NCI-H2227 treated with DMSO at 0.1 percent for 48 hours (cell line): Measurements from ENCODE around the gene AXL.
A peak's percentile ranks its signal among the peaks of the same experiment; 100 is the strongest.
"Not testable (repeated sequence)": the region's sequence is repeated elsewhere in the genome, so short reads cannot be mapped to it uniquely, and the experiment has no call there.

Experiments used
- DNase-seq: peaks from one replicate; lab custom pipeline; 2025; lab: John Stamatoyannopoulos, UW

The AXL gene

DNA sequence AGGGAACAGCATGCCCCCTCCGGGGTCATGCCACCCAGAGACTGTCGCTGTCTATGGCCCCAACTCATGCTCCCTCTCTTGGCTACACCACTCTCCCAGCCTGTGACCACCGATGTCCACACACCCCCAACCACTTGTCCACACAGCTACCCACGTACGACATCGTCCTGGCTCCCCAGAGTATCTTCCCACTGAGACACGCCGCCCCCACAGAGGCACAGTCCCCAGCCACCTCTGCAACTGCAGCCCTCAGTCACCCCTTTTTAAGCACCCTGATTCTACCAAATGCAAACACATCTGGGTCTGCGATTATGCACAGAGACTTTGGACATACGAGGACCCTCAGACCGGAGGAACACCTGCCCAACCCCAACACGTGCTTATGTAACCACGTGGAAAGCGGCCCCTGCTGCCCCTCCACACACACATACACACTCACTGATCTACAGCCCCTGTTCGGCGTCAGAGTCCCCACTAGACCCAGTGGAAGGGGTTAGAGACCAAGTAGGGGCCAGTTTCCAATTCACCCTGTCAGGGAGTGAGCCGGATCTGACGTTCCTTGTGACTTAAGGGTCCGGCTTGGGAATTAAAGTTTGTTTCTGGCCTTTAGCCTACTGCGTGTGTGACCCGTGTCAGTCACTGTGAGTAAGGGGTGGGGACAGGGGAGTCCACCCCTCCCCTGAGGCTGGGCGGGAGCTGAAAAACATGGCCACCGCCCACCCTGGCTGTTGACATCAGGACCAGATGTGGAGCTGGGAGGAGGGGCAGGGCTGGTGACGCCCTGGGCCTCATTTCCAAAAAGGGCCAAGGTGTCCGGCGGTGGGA is 11.9 kb upstream of the AXL start:
- no peak for DNase-seq

DNA sequence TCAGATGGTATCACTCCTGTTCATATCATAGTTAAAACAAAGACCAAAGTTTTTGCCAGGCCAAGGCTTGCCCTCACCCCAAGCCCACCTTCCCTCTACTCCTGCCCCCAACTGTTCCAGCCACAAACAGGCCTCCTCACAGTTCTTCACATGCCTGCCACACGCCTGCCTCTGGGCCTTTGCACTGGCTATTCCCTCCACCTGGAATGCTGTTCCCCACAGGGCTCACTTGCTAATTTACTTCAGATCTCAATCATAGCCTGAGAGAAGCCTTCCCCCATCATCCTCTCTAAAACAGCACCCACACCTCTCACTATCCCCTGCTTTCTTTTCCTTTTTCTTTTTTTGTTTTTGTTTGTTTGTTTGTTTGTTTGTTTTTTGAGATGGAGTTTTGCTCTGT is 4.9 kb upstream of the AXL start:
- DNase-seq, result no peak

DNA sequence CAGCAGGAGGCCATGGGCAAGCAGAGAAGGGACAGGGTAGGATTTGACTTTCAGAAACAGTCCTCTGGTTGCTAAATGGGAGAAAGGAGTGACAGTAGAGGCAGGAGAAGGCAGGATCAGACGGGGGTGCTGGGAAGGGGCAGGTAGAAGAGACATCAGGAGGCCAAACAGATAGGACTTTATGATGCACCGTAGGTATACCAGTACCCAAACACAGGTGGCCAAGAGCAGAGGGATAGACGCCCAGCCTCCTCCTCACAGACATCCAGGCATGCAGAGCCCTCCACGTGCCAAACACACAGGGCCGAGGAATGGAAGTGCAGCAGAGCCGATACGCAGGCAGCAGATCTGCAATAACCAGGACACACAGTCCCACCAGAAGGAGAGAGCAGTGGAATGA is 1.3 kb upstream of the AXL start:
- no peak for DNase-seq

DNA sequence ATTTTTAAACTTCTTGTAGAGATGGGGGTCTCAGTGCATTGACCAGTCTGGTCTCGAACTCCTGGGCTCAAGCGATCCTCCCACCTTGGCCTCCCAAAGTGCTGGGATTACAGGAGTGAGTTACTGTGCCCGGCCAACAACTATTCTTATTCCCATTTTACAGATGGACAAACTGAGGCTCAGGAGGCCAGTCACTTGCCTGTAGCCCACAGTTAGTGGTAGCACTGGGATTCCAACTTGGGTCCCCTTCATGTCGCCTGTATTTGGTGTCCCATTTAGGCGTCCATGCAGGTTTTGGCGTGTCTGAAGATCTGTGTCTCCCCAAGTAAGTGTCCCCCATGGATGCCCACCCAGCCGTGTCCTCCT is 791 bp upstream of the AXL start:
- DNase-seq, result no peak

DNA sequence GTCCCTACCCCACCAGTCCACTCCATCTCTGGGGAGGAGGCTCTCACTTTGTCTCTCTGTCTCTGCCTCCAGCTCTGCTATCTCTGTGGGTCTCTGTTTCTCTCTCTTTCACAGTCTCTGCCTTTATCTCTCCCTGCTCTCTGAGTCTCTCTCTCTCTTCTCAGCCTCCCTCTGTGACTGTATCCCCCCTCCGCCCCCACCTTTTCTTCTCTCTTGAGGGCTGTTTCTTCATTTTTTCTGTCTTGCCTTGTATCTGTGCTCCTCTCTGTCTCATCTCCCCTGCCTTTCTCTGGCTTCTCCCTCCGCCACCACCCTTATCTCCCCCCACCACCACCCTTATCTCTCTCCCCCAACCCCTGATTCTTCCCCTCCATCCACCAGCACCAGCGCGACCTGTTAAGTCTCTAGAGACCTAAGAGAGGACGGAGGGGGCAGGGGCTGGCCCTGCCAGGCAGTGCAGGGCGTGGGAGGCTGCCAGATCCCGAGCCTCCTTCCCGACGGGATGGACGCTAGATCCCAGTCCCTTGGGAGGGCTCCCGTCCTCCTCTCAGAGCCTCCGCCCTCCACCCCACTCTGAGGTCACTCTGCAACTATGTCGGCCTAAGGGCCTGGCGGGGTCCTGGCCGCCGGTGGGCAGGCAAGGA is 1.0 kb downstream of the AXL start:
- no peak for DNase-seq

DNA sequence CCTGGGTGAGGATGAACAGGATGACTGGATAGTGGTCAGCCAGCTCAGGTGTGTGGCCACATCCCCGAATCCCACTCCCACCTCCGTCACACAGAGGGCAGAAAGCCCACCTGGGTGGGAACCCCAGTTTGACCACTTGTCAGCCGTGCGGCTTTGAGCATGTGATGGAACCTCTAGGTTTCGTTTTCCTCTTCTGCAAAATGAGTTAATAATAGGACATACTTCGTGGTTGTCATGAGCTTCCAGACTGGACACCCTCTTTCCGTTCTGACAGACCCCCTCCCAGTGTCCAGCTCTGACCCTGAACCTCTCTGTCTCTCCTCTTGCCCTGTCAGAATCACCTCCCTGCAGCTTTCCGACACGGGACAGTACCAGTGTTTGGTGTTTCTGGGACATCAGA is 1.8 kb downstream of the AXL start:
- no peak for DNase-seq

DNA sequence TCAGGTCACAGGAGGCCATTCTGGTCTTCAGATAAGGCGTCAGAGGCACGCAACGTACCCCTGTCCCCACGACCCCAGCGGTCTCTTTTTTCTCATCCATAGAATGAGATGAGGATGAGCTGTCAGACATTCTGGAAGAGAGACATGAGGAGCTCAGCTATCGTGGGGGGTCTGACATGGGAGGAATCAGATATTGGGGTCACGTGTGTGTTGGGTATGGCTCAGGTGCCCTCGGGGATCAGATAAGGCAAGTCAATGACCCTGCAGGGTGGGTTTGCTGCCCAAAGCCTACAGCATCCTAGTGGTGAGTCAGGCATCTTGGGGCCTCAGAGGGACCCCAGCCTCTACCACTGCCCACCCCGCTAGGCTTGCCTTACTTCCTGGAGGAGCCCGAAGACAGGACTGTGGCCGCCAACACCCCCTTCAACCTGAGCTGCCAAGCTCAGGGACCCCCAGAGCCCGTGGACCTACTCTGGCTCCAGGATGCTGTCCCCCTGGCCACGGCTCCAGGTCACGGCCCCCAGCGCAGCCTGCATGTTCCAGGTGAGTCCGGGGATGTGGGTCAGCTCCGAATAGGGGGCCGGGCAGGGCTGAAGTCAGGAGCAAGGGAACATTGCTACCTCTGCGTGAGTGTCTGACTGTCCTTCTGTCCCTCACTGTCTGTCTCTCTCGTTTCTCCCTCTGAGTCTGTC is 2.6 kb downstream of the AXL start:
- no peak for DNase-seq

DNA sequence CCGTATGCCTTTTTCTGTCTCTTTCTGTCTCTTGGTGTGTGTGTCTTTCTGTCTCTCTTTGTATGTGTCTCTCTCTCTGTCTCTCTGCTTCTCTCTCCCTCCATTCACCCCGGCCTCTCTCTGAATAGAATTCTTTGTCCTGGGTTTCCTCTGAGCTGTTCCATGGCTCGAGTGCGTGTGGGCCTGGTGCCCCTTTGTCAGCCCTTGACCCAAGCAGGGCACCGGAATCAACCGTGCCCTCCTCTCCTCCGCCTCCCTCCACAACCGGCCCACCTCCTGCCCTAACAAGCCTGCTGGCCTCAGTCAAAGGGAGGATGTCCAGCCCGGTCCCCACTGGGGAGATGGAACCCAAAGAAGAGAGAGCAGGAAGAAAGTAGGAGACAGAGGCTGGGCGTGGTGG is 3.2 kb downstream of the AXL start:
- no peak for DNase-seq

DNA sequence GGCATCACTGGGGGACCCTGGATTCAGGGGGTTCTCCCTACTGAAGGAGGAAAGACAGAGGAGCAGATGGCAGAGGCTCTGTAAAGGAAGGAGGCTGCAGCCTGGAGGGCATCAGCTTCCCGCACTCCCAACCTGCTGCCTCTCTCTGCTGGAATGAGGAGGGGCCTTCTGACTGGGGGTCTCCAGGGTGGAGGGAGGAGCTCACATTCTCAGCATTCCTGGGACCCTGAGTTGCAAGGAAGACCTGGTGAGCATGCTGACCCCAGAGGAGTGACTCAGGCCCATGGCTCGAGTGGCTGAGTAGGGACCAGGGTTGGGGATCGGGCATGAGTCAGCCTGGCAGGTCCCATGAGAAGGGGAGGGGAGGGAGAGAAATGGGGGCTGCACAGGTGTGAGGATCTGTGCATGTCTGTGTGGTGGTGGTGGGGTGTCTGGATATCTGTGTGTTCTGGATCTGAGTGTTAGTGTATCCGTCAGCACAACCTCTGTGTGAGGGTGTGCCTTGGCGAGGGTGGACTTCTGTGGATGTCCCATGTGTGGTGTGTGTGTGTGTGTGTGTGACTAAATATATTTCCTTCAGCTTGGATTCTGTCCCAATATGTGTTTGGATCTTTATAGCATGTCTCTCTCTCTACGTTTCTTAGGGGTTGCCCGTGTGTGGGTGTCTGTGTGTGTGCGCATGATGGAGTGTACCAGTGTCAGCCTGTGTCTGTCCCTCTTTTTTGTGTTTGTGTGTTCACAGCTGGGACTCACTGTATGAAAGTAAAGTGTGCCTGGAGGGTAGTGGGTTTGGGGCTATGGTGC is 4.6 kb downstream of the AXL start:
- no peak for DNase-seq

DNA sequence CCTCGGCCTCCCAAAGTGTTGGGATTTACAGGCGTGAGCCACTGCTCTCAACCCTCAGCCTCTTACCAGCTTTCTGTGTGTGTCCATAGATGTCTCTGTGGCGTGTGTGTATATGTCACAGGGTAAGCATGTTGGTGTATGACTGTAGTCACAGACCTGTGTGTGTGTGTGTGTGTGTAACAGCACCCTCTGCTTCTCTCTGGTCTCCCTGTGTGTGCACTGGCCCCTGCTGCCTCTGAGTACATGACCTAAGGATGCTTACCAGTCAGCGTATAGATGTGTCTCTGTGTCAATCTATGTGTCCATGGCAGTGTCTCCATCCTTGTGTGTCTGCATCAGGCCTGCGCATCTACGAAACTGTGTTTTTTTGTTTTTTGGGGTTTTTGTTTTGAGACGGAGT is 5.6 kb downstream of the AXL start:
- DNase-seq, result no peak

DNA sequence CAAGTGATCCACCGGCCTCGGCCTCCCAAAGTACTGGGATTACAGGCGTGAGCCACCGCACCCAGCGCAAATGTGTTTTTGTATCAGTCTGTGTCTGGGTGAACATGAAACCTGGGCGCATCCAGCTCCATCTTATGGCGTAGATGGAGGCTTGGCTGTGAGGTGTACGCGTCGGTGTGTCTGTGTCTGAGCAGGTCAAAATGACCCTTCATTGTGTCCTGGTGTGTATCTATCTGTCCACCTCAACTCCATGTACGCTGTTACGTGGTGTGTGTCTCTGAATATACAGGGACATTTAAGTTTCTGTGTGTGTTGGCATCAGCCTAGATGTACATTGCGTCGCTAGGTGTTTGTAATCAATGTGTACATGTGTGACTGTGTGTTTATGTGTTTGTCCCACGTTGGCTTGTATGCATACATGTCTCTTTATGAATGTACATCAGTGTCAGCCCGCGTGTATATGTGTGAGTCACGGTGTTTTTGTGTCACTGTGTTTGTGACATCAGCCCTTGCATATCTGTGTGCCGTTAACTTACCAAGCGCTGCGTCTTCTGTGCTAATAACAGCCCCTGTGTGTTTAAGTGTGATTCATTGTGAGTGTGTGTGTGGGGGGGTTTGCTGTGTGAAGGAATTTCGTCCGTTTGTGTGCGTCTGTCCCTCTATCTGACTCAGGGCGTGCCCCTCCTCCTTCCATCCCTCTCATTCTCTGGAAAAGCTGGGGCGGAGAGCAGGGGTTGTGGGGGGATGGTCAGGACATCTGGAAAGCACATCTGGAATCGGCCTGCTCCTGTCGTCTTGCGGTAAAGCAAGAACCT is 6.4 kb downstream of the AXL start:
- DNase-seq, result peak; percentile 15

DNA sequence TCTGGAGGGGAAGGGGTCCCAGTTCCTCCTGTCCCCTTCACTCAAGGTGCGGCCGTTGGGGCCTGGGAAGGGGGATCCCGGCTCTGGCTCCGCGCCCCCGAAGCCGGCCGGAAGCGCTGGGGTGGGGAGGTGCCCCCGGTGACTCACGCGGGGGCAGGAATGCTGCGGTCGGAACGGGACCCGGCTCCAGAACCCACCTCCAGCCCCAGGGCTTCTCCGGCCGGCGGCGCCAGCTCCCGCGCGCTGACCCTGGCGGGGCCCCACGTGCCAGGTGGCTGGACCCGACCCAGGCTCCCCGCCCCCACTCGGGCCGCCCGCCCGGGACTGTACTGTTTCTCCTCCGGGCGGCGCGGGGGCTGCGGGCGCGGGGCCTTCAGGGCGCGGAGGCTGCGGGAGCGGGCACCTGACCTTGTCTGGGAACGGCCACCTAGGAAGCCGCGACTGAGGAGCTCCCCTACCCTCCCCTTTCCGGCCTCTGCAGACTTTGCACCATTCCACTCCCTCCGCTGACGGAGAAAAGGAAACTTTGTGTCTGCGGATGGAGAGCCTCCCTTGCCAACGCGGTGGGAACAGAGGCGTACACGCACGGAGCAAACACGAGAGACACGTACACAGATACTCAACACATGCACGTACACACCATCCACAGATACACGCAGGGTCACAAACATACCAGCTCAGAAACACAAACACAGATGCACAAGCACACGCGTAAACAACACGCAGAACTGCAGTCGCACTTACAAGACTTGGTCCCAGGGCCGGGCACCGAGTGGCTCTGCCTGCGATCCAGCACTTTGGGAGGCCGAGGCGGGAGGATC is 7.2 kb downstream of the AXL start:
- DNase-seq, result no peak

DNA sequence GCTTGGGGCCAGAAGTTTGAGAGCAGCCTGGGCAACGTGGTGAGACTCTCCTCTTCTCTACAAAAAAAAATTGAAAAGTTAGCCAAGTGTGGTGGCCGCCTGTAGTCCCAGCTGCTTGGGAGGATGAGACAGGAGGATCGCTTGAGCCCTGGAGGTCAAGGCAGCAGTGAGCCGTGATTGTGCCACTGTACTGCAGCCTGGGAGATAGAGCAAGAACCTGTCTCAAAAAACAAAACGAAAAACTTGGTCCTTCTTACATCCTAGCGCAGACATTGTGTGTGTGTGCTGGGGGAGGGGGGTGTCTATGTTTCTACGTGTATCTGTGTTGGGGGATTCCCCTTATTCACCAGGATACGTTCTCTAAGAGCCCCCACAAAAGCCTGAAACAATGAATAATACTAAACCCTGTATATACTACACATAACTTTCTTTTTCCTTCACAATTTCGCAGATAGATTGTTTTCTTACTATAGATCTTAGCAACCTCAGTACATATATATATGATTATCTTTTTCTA is 7.9 kb downstream of the AXL start:
- DNase-seq, result no peak

DNA sequence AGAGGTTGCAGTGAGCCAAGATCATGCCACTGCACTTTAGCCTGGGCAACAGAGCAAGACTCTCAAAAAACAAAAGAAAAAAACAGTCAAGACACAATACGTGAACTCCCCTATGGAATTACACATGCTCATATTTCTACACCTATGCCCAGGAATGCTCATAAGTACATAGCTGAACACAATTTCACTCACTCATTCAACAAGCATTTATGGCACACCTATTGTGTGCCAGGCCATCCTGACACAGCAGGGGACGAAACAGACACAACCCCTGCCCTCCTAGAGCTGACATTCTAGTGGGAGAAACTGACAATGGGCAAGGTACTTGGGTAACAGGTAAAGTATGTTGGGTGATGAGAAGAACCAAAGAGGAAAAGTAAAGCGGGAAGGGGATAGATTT is 9.5 kb downstream of the AXL start:
- no peak for DNase-seq

DNA sequence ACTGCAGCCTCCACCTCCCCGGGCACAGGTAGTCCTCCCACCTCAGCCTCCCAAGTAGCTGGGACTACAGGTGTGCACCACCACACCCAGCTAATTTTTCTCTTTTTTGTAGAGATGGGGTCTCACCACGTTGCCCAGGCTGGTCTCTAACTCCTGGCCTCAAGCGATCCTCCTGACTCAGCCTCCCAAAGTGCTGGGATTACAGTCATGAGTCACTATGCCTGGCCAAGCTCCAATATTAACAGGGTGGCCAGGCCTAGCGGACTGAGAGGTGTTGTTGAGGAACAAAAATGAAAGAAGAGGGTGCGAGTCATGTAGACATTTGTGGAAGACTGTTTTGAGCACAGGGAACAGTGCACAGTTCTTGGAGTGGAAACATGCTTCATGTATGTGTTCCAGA is 10.3 kb downstream of the AXL start:
- DNase-seq, result not testable (repeated sequence)

DNA sequence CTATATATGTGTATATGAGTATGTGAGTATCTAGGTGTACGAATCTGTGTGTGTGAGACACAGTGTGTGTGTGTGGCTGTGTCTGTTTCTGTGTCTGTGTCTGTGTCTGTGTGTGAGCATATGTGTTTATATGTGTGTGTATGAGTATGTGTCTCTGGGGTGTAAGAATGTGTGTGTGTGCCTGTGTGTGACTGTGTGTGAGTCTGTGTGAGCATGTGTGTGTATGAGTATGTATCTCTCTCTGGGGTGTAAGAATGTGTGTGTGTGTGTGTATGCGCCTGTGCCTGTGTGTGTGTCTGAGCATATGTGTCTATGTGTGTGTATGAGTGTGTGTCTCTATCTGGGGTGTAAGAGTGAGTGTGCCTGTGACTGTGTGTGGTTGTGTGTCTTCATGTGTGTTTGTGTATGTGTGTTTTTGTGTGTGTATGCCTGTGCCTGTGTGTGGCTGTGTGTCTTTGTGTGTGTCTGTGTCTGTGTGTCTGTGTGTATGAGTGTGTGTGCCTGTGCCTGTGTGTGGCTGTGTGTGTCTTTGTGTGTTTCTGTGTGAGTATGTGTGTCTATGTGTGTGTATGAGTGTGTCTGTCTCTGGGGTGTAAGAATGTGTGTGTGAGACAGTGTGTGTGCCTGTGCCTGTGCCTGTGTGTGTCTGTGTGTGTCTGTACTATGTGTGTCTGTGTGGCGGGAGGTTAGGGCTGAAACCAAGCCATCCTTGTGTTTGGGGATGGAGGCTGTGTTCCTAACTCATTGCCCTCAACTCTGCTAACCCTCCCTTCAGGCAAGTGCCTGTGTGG is 11.2 kb downstream of the AXL start:
- DNase-seq, result no peak

DNA sequence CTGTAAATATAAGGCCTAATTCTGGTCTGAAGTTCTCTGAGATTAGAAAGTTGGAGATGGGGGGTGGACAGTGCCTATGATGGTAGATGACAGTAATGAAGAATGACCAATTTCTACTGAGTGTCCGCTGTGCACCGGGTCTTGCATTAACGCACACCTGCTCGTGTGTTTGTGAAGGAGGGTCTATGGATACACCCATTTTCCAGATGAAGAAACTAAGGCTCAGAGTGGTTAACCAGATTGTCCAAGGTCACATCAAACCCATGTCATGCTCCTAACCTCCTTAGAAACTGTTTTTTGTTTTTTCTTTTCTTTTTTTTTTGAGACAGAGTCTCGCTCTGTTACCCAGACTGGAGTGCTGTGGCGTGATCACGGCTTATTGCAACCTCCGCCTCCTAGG is 13.7 kb downstream of the AXL start:
- DNase-seq, result no peak

DNA sequence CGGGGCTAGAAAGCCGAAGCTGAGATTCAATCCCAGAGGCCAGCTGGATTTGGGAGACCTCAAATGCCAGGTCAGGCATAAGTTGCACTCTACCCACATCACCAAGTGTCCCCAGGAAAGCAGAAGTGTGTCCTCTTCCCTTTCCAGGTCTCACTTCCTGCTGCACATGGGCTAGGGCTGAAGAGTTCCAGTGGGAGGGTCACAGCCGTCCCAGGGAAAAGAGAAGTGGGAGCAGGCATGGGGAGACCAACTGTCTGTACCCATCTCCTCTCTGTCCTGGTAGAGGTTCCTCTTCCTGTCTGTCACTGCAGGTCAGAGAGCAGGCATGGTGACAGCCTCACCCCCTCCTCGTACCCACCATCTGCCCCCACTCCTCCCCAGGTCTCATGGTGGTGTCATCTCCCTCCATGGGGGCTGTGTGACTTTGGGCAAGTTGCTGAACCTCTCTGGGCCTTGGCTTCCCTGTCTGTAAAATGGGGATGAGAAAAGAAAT is 14.8 kb downstream of the AXL start:
- no peak for DNase-seq

DNA sequence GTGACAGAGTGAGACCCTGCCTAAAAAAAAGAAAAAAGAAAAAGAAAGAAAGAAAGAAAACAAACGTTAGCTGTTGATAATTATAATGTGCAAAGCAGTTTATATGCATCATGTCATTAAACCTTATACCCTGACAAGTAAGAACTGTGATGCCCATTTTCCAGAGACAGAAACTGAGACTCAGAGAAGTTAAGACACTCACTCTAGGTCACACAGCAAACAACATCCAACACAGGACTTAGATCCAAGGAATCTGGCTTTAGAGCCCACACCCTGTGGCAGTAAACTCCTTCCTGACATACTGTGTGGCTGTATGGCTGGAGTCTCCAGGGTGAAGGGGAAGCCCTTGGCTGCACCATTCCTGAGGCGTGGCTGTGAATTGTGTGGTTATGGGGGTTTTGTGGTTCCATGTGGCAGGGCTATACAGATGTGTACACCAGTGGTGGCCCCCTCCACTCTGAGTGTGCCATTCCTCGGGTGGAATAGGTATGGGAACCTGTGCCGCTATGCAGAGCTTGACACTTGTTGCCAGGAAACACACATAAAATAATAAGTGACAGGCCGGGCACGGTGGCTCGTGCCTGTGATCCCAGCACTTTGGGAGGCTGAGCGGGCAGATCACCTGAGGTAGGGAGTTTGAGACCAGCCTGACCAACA is 15.6 kb downstream of the AXL start:
- no peak for DNase-seq
